ENCODE measurements around the gene WDR62.

Gene WDR62

DNA sequence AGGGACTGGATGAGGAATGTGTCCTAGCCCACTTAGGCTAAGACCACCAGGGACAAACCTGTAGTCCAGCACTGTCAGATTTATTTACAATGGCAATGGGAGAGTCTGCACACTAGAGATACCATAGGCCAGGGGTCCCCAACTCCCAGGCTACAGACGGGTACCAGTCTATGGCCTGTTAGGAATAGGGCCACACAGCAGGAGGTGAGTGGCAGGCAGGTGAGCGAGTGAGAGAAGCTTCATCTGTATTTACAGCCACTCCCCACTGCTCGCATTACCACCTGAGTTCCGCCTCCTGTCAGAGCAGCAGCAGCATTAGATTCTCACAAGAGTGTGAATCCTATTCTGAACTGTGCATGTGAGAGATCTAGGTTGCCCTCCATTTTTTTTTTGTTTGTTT lies 3.1 kb upstream of the WDR62 start:
- TF ChIP-seq POLR2AphosphoS5 (IDR thresholded peaks at IDR 0.05; ENCODE audit: low read depth) = no peak
- TF ChIP-seq SPI1 (IDR thresholded peaks at IDR 0.05; ENCODE audit: borderline replicate concordance, low read depth) = no peak
- TF ChIP-seq, protein P1, sequence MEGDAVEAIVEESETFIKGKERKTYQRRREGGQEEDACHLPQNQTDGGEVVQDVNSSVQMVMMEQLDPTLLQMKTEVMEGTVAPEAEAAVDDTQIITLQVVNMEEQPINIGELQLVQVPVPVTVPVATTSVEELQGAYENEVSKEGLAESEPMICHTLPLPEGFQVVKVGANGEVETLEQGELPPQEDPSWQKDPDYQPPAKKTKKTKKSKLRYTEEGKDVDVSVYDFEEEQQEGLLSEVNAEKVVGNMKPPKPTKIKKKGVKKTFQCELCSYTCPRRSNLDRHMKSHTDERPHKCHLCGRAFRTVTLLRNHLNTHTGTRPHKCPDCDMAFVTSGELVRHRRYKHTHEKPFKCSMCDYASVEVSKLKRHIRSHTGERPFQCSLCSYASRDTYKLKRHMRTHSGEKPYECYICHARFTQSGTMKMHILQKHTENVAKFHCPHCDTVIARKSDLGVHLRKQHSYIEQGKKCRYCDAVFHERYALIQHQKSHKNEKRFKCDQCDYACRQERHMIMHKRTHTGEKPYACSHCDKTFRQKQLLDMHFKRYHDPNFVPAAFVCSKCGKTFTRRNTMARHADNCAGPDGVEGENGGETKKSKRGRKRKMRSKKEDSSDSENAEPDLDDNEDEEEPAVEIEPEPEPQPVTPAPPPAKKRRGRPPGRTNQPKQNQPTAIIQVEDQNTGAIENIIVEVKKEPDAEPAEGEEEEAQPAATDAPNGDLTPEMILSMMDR (IDR thresholded peaks at IDR 0.05; ENCODE audit: insufficient read depth, low read length) = no peak
- no peak for TF ChIP-seq GABPA (IDR thresholded peaks at IDR 0.05; ENCODE audit: low read depth)
- TF ChIP-seq, protein P2, sequence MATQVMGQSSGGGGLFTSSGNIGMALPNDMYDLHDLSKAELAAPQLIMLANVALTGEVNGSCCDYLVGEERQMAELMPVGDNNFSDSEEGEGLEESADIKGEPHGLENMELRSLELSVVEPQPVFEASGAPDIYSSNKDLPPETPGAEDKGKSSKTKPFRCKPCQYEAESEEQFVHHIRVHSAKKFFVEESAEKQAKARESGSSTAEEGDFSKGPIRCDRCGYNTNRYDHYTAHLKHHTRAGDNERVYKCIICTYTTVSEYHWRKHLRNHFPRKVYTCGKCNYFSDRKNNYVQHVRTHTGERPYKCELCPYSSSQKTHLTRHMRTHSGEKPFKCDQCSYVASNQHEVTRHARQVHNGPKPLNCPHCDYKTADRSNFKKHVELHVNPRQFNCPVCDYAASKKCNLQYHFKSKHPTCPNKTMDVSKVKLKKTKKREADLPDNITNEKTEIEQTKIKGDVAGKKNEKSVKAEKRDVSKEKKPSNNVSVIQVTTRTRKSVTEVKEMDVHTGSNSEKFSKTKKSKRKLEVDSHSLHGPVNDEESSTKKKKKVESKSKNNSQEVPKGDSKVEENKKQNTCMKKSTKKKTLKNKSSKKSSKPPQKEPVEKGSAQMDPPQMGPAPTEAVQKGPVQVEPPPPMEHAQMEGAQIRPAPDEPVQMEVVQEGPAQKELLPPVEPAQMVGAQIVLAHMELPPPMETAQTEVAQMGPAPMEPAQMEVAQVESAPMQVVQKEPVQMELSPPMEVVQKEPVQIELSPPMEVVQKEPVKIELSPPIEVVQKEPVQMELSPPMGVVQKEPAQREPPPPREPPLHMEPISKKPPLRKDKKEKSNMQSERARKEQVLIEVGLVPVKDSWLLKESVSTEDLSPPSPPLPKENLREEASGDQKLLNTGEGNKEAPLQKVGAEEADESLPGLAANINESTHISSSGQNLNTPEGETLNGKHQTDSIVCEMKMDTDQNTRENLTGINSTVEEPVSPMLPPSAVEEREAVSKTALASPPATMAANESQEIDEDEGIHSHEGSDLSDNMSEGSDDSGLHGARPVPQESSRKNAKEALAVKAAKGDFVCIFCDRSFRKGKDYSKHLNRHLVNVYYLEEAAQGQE (IDR thresholded peaks at IDR 0.05; ENCODE audit: insufficient replicate concordance, low read depth) = no peak
- Histone ChIP-seq H3K27ac (replicated peaks) (no peak overlapping the region), H3K27me3 (ENCODE audit: insufficient read depth, poor library complexity, severe bottlenecking) (no peaks in the 10 kb centered on the region), H3K4me3 (replicated peaks; ENCODE audit: insufficient read depth, low read length) (no peak overlapping the region)
- DNase-seq (ENCODE audit: low read depth in 1 of 2, low spot score in 1 of 2) = no peak

DNA sequence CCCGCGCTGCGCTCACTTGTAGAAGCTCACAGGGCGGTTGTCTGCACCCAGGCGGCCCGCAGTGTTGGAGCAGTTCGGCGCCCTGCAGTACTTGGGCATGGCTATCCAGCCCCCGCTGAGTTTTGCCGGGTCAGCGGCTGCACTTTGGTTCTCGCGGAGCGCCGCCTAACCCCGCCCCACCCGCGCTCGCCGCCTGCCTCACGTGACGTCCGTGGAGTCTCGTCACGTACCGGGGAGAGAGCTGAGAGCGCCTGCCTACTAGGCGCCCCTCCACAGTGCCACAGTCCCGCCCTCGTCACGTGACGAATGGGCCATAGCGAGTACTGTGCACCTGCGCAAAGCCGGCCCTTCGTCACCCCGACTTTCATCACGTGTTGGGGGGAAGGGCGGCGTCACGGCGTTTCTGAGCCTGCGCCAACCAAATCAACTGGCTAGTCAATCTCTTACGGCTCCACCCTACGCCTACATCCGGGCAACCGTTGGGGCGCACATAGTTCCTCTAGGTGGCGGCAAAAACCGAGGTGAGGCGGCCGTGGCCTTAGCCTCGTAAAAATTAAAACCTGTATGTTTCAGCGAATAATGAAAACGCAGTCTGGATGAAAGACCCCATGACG lies 471 bp upstream of the WDR62 start, which contains the start of gene THAP8:
Gene THAP8 (minus strand): TSS at position 167 of the 614 bp plus-strand sequence. CDS start 68 bp downstream, at position 99.
- H3K27ac ChIP-seq (replicated peaks) = peak within 1 kb of the TSS; percentile 88
- no peak for TF ChIP-seq SPI1 (IDR thresholded peaks at IDR 0.05; ENCODE audit: borderline replicate concordance, low read depth)
- TF ChIP-seq GABPA (IDR thresholded peaks at IDR 0.05; ENCODE audit: low read depth) = no peak
- TF ChIP-seq, protein P2 (IDR thresholded peaks at IDR 0.05; ENCODE audit: insufficient replicate concordance, low read depth) = no peak
- peak; percentile 40; the same call in 1 of the 2 replicates for TF ChIP-seq POLR2AphosphoS5 (IDR thresholded peaks at IDR 0.05; ENCODE audit: low read depth)
- TF ChIP-seq, protein P1 (IDR thresholded peaks at IDR 0.05; ENCODE audit: insufficient read depth, low read length) = peak; percentile 9

DNA sequence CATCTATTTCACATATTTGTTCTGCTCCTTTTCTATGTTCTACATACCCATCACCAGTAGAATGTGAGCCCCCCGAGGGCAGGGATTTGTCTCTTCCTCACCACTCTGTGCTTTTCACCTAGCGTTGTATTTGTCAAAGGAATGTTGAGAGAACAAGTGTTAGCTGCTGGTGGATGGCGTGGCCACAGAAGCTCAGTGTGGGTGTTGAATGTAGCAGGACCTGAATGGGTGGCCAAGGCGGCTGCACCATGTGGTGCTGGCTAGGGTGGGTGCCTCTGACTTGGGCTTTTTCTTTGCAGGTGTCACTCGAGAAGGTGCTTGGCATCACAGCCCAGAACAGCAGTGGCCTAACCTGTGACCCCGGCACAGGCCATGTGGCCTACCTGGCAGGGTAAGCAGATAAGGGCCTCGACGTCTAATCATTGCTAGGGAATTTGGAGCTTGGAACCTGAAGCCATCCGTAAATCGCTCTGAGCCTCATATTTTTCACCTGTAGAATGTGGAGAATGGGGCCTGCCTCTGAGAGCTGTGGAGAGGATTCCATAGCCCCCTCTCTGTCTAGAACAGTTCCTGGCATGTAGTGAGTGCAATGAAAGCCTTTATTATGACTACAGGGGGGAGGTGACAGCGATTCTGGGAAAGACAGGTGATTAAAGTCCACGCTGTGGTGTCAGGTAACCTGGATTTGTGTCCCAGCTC lies 3.9 kb downstream of the WDR62 start:
- no peaks in the 10 kb centered on the region for H3K27me3 ChIP-seq (ENCODE audit: insufficient read depth, poor library complexity, severe bottlenecking)
- TF ChIP-seq POLR2AphosphoS5 (IDR thresholded peaks at IDR 0.05; ENCODE audit: low read depth) (no peak), SPI1 (IDR thresholded peaks at IDR 0.05; ENCODE audit: borderline replicate concordance, low read depth) (no peak), GABPA (IDR thresholded peaks at IDR 0.05; ENCODE audit: low read depth) (no peak)
- TF ChIP-seq, protein P1 (IDR thresholded peaks at IDR 0.05; ENCODE audit: insufficient read depth, low read length) = no peak
- TF ChIP-seq, protein P2 (IDR thresholded peaks at IDR 0.05; ENCODE audit: insufficient replicate concordance, low read depth) = no peak
- H3K27ac ChIP-seq (replicated peaks) = no peak overlapping the region
- DNase-seq (ENCODE audit: low read depth in 1 of 2, low spot score in 1 of 2) = no peak
- no peak overlapping the region for H3K4me3 ChIP-seq (replicated peaks; ENCODE audit: insufficient read depth, low read length)

More for the DNA sequence above, 471 bp upstream of the WDR62 start, which contains the start of gene THAP8:
- no peaks in the 10 kb centered on the region for H3K27me3 ChIP-seq (ENCODE audit: insufficient read depth, poor library complexity, severe bottlenecking)
- H3K4me3 ChIP-seq (replicated peaks; ENCODE audit: insufficient read depth, low read length) = peak within 1 kb of the TSS; percentile 88
- peak; percentile 98 to 100 for DNase-seq (ENCODE audit: low read depth in 1 of 2, low spot score in 1 of 2)
